Muscle of arm (tissue), 12 donors: ENCODE data around the gene ATP1B2. TPM values are rescaled to one million over a fixed set of nuclear protein-coding genes. Genes with fewer than 3 reads are reported as not detected.

Source experiments
- DNase-seq: peaks from one replicate; pipeline ENCODE4 v3.0.0-alpha.2; 2013
- polyA plus RNA-seq, 12 donors: library from polyadenylated mRNA; unstranded; fragments of 120-200 nt; gene quantifications; one replicate each; pipeline ENCODE4 v1.2.1, GENCODE V29; 2013; ENCODE audit not compliant: insufficient read length in 12 of 12

Gene ATP1B2
- polyA plus RNA-seq, 12 donors, result 15.8 to 39.9 (median 26.1) TPM; not detected in 1

GRCh38 chr17:7676533-7676932, 25.8 kb downstream of the ATP1B2 start:
- DNase-seq, result no peak

- DNase-seq, result no peak
These were observed 26.8 kb downstream of the ATP1B2 start for GRCh38 chr17:7677388-7678067.

GRCh38 chr17:7684851-7685532, 34.3 kb downstream of the ATP1B2 start:
- DNase-seq, result no peak

- no peak for DNase-seq
These were observed 35.0 kb downstream of the ATP1B2 start for GRCh38 chr17:7685533-7686221.

GRCh38 chr17:7686222-7687071, 35.7 kb downstream of the ATP1B2 start:
- peak; percentile 95 for DNase-seq

GRCh38 chr17:7687072-7687907, 36.6 kb downstream of the ATP1B2 start, which contains the start of gene TP53:
Gene TP53, minus strand, starts transcription at chr17:7687490. Its CDS starts 10,896 bp downstream, at chr17:7676594.
- peak; percentile 89 for DNase-seq

- peak; percentile 98 for DNase-seq
These were observed 37.4 kb downstream of the ATP1B2 start, which contains the start of gene WRAP53 for GRCh38 chr17:7687908-7688807. Gene WRAP53, plus strand, starts transcription at chr17:7688477. Its CDS starts 172 bp downstream, at chr17:7688649.

GRCh38 chr17:7688808-7689316, 38.1 kb downstream of the ATP1B2 start:
- no peak for DNase-seq

GRCh38 chr17:7695586-7695985, 44.9 kb downstream of the ATP1B2 start:
- no peak for DNase-seq

GRCh38 chr17:7697828-7698588, 47.3 kb downstream of the ATP1B2 start:
- DNase-seq, result no peak

- no peak for DNase-seq
These were observed 49.8 kb downstream of the ATP1B2 start for GRCh38 chr17:7700510-7700909.

- no peak for DNase-seq
These were observed 51.0 kb downstream of the ATP1B2 start for GRCh38 chr17:7701681-7702080.

- DNase-seq, result no peak
These were observed 52.0 kb downstream of the ATP1B2 start for GRCh38 chr17:7702776-7703175.

GRCh38 chr17:7703584-7704479, 53.1 kb downstream of the ATP1B2 start:
- DNase-seq, result peak; percentile 29

- peak; percentile 31 for DNase-seq
These were observed 54.0 kb downstream of the ATP1B2 start, which contains the start of gene EFNB3 for GRCh38 chr17:7704601-7705268. Gene EFNB3, plus strand, starts transcription at chr17:7705202. Its CDS starts 397 bp downstream, at chr17:7705599.
